ENCODE measurements around the gene TTC23. TPM values are rescaled to one million over a fixed set of nuclear protein-coding genes. Genes with fewer than 3 reads are reported as not detected.
A peak's percentile ranks its signal among the peaks of the same experiment; 100 is the strongest.

The TTC23 gene
- total RNA-seq, 1 donor from 2014 or later: 11.4 TPM

DNA sequence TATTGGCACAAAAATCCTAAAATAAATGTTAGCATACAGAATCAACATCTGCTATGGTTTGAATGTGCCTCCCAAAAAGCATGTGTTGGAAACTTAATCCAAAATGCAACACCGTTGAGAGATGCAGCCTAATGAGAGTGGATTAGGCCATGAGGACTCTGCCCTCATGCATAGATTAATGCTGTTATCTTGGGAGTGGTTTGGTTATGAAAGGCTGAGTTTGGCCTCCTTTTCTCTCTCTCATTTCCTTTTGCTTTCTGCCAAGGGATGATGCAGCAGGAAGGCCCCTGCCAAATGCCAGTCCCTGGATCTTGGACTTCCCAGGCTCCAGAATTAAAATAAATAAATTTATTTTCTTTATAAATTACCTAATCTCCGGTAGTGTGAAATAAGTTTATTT is 95.1 kb downstream of the TTC23 start:
- no peak overlapping the region for H3K4me3 ChIP-seq
- intact Hi-C loops (cut with micrococcal nuclease): no loop called here
- TF ChIP-seq, protein P1, sequence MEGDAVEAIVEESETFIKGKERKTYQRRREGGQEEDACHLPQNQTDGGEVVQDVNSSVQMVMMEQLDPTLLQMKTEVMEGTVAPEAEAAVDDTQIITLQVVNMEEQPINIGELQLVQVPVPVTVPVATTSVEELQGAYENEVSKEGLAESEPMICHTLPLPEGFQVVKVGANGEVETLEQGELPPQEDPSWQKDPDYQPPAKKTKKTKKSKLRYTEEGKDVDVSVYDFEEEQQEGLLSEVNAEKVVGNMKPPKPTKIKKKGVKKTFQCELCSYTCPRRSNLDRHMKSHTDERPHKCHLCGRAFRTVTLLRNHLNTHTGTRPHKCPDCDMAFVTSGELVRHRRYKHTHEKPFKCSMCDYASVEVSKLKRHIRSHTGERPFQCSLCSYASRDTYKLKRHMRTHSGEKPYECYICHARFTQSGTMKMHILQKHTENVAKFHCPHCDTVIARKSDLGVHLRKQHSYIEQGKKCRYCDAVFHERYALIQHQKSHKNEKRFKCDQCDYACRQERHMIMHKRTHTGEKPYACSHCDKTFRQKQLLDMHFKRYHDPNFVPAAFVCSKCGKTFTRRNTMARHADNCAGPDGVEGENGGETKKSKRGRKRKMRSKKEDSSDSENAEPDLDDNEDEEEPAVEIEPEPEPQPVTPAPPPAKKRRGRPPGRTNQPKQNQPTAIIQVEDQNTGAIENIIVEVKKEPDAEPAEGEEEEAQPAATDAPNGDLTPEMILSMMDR (IDR thresholded peaks at IDR 0.05; ENCODE audit: borderline replicate concordance): no peak
- peaks cover 13% of the 10 kb centered on the region for H3K4me1 ChIP-seq
- no peak overlapping the region for H3K27ac ChIP-seq (replicated peaks)
- H3K27me3 ChIP-seq (ENCODE audit: low read depth): no peaks in the 10 kb centered on the region
- no peak for DNase-seq
- no peaks in the 10 kb centered on the region for H3K9me3 ChIP-seq (replicated peaks)
- H3K36me3 ChIP-seq: peaks cover 37% of the 10 kb centered on the region

DNA sequence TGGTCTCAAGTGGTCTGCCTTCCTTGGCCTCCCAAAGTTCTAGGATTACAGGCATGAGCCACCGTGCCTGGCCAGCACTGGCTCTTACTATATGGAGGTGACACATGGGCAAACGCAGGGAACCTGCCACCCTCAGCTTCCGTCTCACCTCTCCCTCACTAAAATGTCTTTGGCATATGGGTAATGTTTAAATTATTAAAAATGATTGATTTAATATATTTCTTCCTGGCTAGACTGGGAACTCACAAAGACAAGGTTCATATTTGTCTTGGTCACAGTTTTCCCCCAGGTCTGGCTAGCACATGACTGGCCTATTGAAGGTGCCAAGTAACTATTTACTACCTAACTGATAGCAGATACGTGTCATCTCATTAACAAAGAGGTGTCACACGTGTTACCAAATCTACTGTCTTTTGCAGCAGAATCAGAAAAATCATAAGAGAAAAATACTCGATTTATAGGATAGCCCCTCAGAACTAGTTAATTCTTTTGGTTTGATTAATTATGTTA is 96.3 kb downstream of the TTC23 start:
- TF ChIP-seq, protein P1 (IDR thresholded peaks at IDR 0.05; ENCODE audit: borderline replicate concordance): no peak
- Histone ChIP-seq H3K9me3 (replicated peaks) (no peaks in the 10 kb centered on the region), H3K27ac (replicated peaks) (no peak overlapping the region), H3K4me1 (peaks cover 22% of the 10 kb centered on the region), H3K4me3 (no peak overlapping the region), H3K27me3 (ENCODE audit: low read depth) (no peaks in the 10 kb centered on the region), H3K36me3 (peaks cover 26% of the 10 kb centered on the region)
- no peak for DNase-seq
- intact Hi-C loops (cut with micrococcal nuclease): no loop called here

DNA sequence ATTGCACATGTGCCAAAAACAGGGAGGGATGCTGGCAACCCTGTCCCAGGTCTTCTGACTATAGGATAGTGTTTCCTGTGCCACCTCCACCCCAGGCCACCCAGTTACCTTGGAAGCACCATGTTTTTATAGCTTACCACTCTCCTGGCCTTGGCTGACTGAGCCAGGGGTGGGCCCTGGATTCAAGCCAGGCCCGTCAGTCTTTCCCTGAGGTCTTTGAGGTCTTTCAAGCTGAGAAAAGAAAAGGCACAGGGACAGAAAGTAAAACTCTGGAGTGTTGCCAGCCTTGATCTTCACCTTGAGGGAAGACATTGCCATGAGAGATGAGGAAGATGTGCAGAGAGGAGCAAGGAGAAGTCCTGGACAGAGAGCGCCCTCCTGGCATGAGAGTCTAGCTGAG is 98.2 kb downstream of the TTC23 start:
- Histone ChIP-seq H3K4me3 (no peak overlapping the region), H3K27me3 (ENCODE audit: low read depth) (no peaks in the 10 kb centered on the region), H3K9me3 (replicated peaks) (no peaks in the 10 kb centered on the region), H3K4me1 (peaks cover 22% of the 10 kb centered on the region), H3K27ac (replicated peaks) (no peak overlapping the region), H3K36me3 (peaks cover 24% of the 10 kb centered on the region)
- DNase-seq: no peak
- intact Hi-C loops (cut with micrococcal nuclease): no loop called here
- TF ChIP-seq, protein P1 (IDR thresholded peaks at IDR 0.05; ENCODE audit: borderline replicate concordance): no peak

DNA sequence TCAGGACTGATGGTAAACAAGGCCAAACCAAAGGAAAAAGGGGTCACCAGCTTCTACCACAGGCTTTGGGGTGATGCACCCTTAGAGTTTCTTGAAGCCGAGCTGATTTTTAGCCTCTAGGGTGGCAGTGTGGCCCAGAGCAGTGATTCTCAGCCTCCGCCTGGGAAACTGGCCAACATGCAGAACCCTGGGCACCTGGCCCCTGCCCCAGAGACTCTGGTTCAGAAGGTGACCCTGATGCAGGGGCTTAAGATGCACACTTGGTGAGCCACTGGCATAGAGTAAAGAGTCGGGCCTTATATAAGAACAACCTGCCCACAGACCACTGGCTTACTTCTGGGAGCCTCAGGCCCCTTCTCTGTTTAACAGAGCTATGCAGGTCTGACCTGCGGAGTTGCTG is 100.0 kb downstream of the TTC23 start:
- Histone ChIP-seq H3K27me3 (ENCODE audit: low read depth) (no peaks in the 10 kb centered on the region), H3K4me1 (peaks cover 24% of the 10 kb centered on the region), H3K27ac (replicated peaks) (peak overlapping the region; percentile 5), H3K36me3 (peaks cover 14% of the 10 kb centered on the region), H3K9me3 (replicated peaks) (no peaks in the 10 kb centered on the region), H3K4me3 (no peak overlapping the region)
- TF ChIP-seq, protein P1 (IDR thresholded peaks at IDR 0.05; ENCODE audit: borderline replicate concordance): no peak
- intact Hi-C loops (cut with micrococcal nuclease): no loop called here
- no peak for DNase-seq

DNA sequence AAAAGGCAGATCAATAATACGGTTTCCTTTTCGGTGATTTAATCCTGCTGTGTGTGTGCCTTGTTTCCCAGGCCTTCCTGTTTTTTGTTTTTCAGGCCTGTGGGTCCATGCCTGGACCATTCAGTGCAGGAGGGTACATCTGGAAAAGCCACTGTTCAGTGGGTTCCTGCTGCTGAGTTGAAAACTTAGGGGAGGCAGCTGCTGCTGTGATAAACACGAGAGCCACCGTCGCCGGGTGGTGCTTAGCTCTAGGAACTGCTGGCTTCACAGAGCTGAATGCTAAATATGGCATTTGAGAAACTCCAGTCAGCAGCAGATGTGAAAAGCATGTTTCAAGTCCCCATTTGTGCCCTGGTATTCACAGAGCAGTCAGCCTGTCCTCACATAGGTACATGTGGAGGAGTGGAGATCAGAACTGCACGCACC is 100.5 kb downstream of the TTC23 start:
- H3K27ac ChIP-seq (replicated peaks): peak overlapping the region; percentile 5
- peaks cover 14% of the 10 kb centered on the region for H3K36me3 ChIP-seq
- no peak overlapping the region for H3K4me3 ChIP-seq
- H3K4me1 ChIP-seq: peaks cover 29% of the 10 kb centered on the region
- DNase-seq: no peak
- no peaks in the 10 kb centered on the region for H3K27me3 ChIP-seq (ENCODE audit: low read depth)
- TF ChIP-seq, protein P1 (IDR thresholded peaks at IDR 0.05; ENCODE audit: borderline replicate concordance): no peak
- no peaks in the 10 kb centered on the region for H3K9me3 ChIP-seq (replicated peaks)
- intact Hi-C loops (cut with micrococcal nuclease): no loop called here

All from left ventricle myocardium inferior (tissue), 1 donor.